SK-N-SH (cell line): ENCODE results near the gene PCSK5. TPM values are rescaled to one million over a fixed set of nuclear protein-coding genes. Genes with fewer than 3 reads are reported as not detected.

Source experiments
- CTCF ChIA-PET: fragments of 300-600, 350-600 bp; formaldehyde crosslinking; extraction: SDS; loops from one replicate; lab custom pipeline; 2021; lab: Yijun Ruan, JAX
- POLR2A ChIA-PET: fragments of 350-600 bp; sonication (Branson Sonifier 250); formaldehyde crosslinking; extraction: SDS; loops from one replicate; lab custom pipeline; 2020; ENCODE audit warnings: antibody characterized with exemption, inconsistent platforms; lab: Yijun Ruan, JAX
- DNase-seq: peaks from one replicate; pipeline ENCODE4 v3.0.0; 2012
- H2AFZ ChIP-seq: fragments of 200-600 bp; sonication (generic); 2 replicates; pipeline ENCODE4 v1.8.1; 2016; ENCODE audit warnings: antibody characterized with exemption, mild to moderate bottlenecking, low read depth
- H3F3A ChIP-seq: fragments of 200-600 bp; sonication (generic); replicated peaks from 2 replicates; pipeline ENCODE3; 2016; ENCODE audit warnings: antibody characterized with exemption, mild to moderate bottlenecking; ENCODE audit not compliant: insufficient read depth
- H3K27ac ChIP-seq, 2 experiments: fragments of 200-500 bp in 1 of 2; fragments of 200-600 bp in 1 of 2; sonication (Bioruptor generic) in 1 of 2; sonication (generic), shearing (Covaris generic) in 1 of 2; 2 replicates each; pipeline versions ENCODE4 v1.5.1 to v1.6.1; 2014 to 2016; ENCODE audit warnings: low read depth in 2 of 2, inconsistent platforms in 1 of 2, low read length in 1 of 2, mild to moderate bottlenecking in 1 of 2, mixed read lengths in 1 of 2
- H3K27me3 ChIP-seq: fragments of 200-600 bp; sonication (generic), shearing (Covaris generic); 2 replicates; pipeline ENCODE4 v1.6.1; 2016; ENCODE audit warnings: mixed run types; ENCODE audit not compliant: insufficient read depth
- H3K36me3 ChIP-seq, 2 experiments: fragments of 200-500 bp in 1 of 2; fragments of 200-600 bp in 1 of 2; sonication (Bioruptor generic) in 1 of 2; sonication (generic) in 1 of 2; replicated peaks in 1 of 2; 2 replicates each; pipeline versions ENCODE3 to v1.5.1; 2014 to 2016; ENCODE audit warnings: low read length in 1 of 2, mild to moderate bottlenecking in 1 of 2; ENCODE audit not compliant: insufficient read depth in 2 of 2, control insufficient read depth in 1 of 2
- H3K4me1 ChIP-seq, 2 experiments: fragments of 200-500 bp in 1 of 2; fragments of 200-600 bp in 1 of 2; sonication (Bioruptor generic) in 1 of 2; sonication (generic), shearing (Covaris generic) in 1 of 2; 2 replicates each; pipeline versions ENCODE4 v1.5.1 to v1.6.1; 2014 to 2016; ENCODE audit warnings: low read depth in 1 of 2, low read length in 1 of 2, mixed run types in 1 of 2; ENCODE audit not compliant: insufficient read depth in 2 of 2, control insufficient read depth in 1 of 2
- H3K4me2 ChIP-seq: fragments of 200-600 bp; sonication (generic), shearing (Covaris generic); 2 replicates; pipeline ENCODE4 v1.6.1; 2017; ENCODE audit warnings: mixed run types
- H3K4me3 ChIP-seq, 2 experiments: fragments of 200-500 bp in 1 of 2; fragments of 200-600 bp in 1 of 2; sonication (Bioruptor generic) in 1 of 2; sonication (generic), shearing (Covaris generic) in 1 of 2; 2 replicates each; pipeline versions ENCODE4 v1.5.1 to v1.8.1; 2014 to 2016; ENCODE audit warnings: low read depth in 2 of 2, inconsistent platforms in 1 of 2, low read length in 1 of 2, mild to moderate bottlenecking in 1 of 2, mixed read lengths in 1 of 2, moderate library complexity in 1 of 2
- H3K79me2 ChIP-seq: fragments of 200-600 bp; sonication (generic); 2 replicates; pipeline ENCODE4 v1.8.1; 2017; ENCODE audit warnings: mild to moderate bottlenecking; ENCODE audit not compliant: insufficient read depth
- H3K9ac ChIP-seq: fragments of 200-600 bp; sonication (generic); 2 replicates; pipeline ENCODE4 v1.6.1; 2017; ENCODE audit warnings: mixed run types
- H3K9me2 ChIP-seq: fragments of 200-600 bp; sonication (generic); 2 replicates; pipeline ENCODE4 v1.6.1; 2017; ENCODE audit warnings: mixed run types
- H3K9me3 ChIP-seq: fragments of 200-600 bp; sonication (generic); 2 replicates; pipeline ENCODE4 v1.6.1; 2017; ENCODE audit warnings: mixed run types, mild to moderate bottlenecking, moderate library complexity
- H4K20me1 ChIP-seq: fragments of 200-600 bp; sonication (generic); 2 replicates; pipeline ENCODE4 v1.6.1; 2017; ENCODE audit warnings: mild to moderate bottlenecking, mixed run types; ENCODE audit not compliant: insufficient read depth
- ELF1 ChIP-seq: IDR thresholded peaks from 2 replicates; pipeline ENCODE4 v1.4.0; 2012
- EP300 ChIP-seq, 2 experiments: IDR thresholded peaks; 2 replicates each; pipeline versions ENCODE4 v1.4.0 to v1.6.1; 2012; ENCODE audit warnings: borderline replicate concordance in 1 of 2, low read depth in 1 of 2, low read length in 1 of 2
- FOSL2 ChIP-seq: IDR thresholded peaks from 2 replicates; pipeline ENCODE4 v1.4.0; 2012; ENCODE audit warnings: low read depth, mild to moderate bottlenecking, moderate library complexity, borderline replicate concordance
- GATA2 ChIP-seq: sonication (generic); formaldehyde crosslinking; IDR thresholded peaks from 2 replicates; pipeline ENCODE4 v1.5.0; 2020; ENCODE audit warnings: mild to moderate bottlenecking, missing genetic modification reagents
- JUND ChIP-seq: IDR thresholded peaks from 2 replicates; pipeline ENCODE4 v1.4.0; 2012
- MEF2A ChIP-seq: IDR thresholded peaks from 2 replicates; pipeline ENCODE4 v1.4.0; 2012; ENCODE audit warnings: low read depth, borderline replicate concordance
- NRF1 ChIP-seq: IDR thresholded peaks from 2 replicates; pipeline ENCODE4 v1.6.1; 2012; ENCODE audit warnings: low read depth, mild to moderate bottlenecking, low read length
- POLR2AphosphoS5 ChIP-seq: IDR thresholded peaks from 2 replicates; pipeline ENCODE4 v1.6.1; 2012; ENCODE audit warnings: low read depth, low read length
- RAD21 ChIP-seq: IDR thresholded peaks from 2 replicates; pipeline ENCODE4 v1.6.1; 2012; ENCODE audit warnings: mild to moderate bottlenecking, low read length
- WGBS: methylation state at CpG from one replicate; pipeline ENCODE4 v1.1.6; 2017; ENCODE audit warnings: low lambda C conversion rate; 5-methylcytosine and 5-hydroxymethylcytosine counted together
- polyA plus RNA-seq, 3 experiments: library from polyadenylated mRNA; depleted of rRNA; stranded (reverse); fragments of >200 nt; gene quantifications; 2 replicates each; pipeline ENCODE4 v1.2.3, GENCODE V29; 2012
- TF ChIP-seq, protein P1 (sequence below): IDR thresholded peaks from 2 replicates; pipeline ENCODE4 v1.6.1; 2012; ENCODE audit warnings: mild to moderate bottlenecking, low read depth, low read length, moderate library complexity
- TF ChIP-seq, protein P2 (sequence below): fragments of 150-350 bp; IDR thresholded peaks from 2 replicates; pipeline ENCODE4 v1.6.1; 2017; ENCODE audit warnings: antibody characterized with exemption, low read length, low read depth, borderline replicate concordance
- TF ChIP-seq, protein P3 (sequence below): IDR thresholded peaks from 2 replicates; pipeline ENCODE4; 2012
- TF ChIP-seq, protein P4 (sequence below): IDR thresholded peaks from 2 replicates; pipeline ENCODE4 v1.4.0; 2012; ENCODE audit warnings: low read depth, borderline replicate concordance
- TF ChIP-seq, protein P5 (sequence below): fragments of 150-350 bp; IDR thresholded peaks from 2 replicates; pipeline ENCODE4 v1.6.1; 2016; ENCODE audit warnings: mild to moderate bottlenecking, low read depth, low read length

PCSK5 gene
- polyA plus RNA-seq, 1 of the 3 experiments (the other 2 are of a cell fraction), result 0.08 TPM

DNA sequence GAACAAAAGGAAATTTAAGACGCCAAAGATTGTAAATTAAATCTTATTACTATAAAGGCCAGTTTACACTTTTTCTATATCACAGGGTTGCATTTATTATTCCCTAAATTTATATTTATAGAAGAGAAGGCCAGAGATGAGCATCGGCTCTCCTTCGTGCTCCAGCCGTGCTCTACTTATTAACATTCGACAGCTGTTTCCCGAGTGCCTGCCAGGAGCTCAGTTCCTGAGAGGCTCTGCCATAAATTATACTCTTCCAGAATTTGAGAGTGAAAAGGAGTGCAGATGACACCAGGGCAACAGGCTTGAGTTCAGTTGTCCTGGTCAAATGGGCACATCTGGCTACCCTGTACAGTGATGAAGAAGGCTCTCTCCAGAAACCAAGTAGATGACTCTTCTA lies 70.1 kb downstream of the PCSK5 start:
- Histone ChIP-seq H2AFZ (no peak overlapping the region), H3K36me3 (no peaks in the 10 kb centered on the region), H3K9me3 (no peaks in the 10 kb centered on the region), H3K9me2 (no peaks in the 10 kb centered on the region), H3K4me3 (no peak overlapping the region), H4K20me1 (no peaks in the 10 kb centered on the region), H3K4me1 (no peaks in the 10 kb centered on the region), H3F3A (no peaks in the 10 kb centered on the region), H3K27ac (no peak overlapping the region), H3K4me2 (no peak overlapping the region), H3K27me3 (no peaks in the 10 kb centered on the region), H3K79me2 (no peaks in the 10 kb centered on the region), H3K9ac (no peak overlapping the region)
- 10% methylated on average over 6 of the region's 6 CpGs for WGBS
- ChIA-PET POLR2A (no interaction called here), CTCF (no interaction called here)
- no peak for DNase-seq
- no peak for TF ChIP-seq EP300 (IDR thresholded peaks at IDR 0.05; ENCODE audit: borderline replicate concordance in 1 of 2, low read depth in 1 of 2, low read length in 1 of 2)
- no peak for TF ChIP-seq MEF2A
- TF ChIP-seq, protein P1, sequence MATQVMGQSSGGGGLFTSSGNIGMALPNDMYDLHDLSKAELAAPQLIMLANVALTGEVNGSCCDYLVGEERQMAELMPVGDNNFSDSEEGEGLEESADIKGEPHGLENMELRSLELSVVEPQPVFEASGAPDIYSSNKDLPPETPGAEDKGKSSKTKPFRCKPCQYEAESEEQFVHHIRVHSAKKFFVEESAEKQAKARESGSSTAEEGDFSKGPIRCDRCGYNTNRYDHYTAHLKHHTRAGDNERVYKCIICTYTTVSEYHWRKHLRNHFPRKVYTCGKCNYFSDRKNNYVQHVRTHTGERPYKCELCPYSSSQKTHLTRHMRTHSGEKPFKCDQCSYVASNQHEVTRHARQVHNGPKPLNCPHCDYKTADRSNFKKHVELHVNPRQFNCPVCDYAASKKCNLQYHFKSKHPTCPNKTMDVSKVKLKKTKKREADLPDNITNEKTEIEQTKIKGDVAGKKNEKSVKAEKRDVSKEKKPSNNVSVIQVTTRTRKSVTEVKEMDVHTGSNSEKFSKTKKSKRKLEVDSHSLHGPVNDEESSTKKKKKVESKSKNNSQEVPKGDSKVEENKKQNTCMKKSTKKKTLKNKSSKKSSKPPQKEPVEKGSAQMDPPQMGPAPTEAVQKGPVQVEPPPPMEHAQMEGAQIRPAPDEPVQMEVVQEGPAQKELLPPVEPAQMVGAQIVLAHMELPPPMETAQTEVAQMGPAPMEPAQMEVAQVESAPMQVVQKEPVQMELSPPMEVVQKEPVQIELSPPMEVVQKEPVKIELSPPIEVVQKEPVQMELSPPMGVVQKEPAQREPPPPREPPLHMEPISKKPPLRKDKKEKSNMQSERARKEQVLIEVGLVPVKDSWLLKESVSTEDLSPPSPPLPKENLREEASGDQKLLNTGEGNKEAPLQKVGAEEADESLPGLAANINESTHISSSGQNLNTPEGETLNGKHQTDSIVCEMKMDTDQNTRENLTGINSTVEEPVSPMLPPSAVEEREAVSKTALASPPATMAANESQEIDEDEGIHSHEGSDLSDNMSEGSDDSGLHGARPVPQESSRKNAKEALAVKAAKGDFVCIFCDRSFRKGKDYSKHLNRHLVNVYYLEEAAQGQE, result no peak
- TF ChIP-seq RAD21, result no peak
- TF ChIP-seq ELF1, result no peak
- TF ChIP-seq, protein P2, sequence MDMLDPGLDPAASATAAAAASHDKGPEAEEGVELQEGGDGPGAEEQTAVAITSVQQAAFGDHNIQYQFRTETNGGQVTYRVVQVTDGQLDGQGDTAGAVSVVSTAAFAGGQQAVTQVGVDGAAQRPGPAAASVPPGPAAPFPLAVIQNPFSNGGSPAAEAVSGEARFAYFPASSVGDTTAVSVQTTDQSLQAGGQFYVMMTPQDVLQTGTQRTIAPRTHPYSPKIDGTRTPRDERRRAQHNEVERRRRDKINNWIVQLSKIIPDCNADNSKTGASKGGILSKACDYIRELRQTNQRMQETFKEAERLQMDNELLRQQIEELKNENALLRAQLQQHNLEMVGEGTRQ, result no peak
- TF ChIP-seq NRF1, result no peak
- TF ChIP-seq JUND, result no peak
- TF ChIP-seq POLR2AphosphoS5, result no peak
- TF ChIP-seq, protein P3, sequence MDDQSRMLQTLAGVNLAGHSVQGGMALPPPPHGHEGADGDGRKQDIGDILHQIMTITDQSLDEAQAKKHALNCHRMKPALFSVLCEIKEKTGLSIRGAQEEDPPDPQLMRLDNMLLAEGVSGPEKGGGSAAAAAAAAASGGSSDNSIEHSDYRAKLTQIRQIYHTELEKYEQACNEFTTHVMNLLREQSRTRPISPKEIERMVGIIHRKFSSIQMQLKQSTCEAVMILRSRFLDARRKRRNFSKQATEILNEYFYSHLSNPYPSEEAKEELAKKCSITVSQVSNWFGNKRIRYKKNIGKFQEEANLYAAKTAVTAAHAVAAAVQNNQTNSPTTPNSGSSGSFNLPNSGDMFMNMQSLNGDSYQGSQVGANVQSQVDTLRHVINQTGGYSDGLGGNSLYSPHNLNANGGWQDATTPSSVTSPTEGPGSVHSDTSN, result no peak
- TF ChIP-seq, protein P4, sequence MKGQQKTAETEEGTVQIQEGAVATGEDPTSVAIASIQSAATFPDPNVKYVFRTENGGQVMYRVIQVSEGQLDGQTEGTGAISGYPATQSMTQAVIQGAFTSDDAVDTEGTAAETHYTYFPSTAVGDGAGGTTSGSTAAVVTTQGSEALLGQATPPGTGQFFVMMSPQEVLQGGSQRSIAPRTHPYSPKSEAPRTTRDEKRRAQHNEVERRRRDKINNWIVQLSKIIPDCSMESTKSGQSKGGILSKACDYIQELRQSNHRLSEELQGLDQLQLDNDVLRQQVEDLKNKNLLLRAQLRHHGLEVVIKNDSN, result no peak
- TF ChIP-seq, protein P5, sequence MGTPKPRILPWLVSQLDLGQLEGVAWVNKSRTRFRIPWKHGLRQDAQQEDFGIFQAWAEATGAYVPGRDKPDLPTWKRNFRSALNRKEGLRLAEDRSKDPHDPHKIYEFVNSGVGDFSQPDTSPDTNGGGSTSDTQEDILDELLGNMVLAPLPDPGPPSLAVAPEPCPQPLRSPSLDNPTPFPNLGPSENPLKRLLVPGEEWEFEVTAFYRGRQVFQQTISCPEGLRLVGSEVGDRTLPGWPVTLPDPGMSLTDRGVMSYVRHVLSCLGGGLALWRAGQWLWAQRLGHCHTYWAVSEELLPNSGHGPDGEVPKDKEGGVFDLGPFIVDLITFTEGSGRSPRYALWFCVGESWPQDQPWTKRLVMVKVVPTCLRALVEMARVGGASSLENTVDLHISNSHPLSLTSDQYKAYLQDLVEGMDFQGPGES, result no peak
- TF ChIP-seq GATA2, result no peak
- TF ChIP-seq FOSL2, result no peak
